HepG2 (cell line): ENCODE measurements around the gene MRPL34. TPM values are rescaled to one million over a fixed set of nuclear protein-coding genes. Genes with fewer than 3 reads are reported as not detected.

Experiments
- ATF7-NPFF ChIP-seq: sonication (generic); formaldehyde crosslinking; IDR thresholded peaks from 2 replicates; pipeline ENCODE4 v1.8.1; 2023; ENCODE audit warnings: mild to moderate bottlenecking, low read depth, missing genetic modification reagents, moderate library complexity
- CHCHD3 ChIP-seq: sonication (generic); formaldehyde crosslinking; IDR thresholded peaks from 2 replicates; pipeline ENCODE4 v1.8.0; 2022; ENCODE audit warnings: mild to moderate bottlenecking, missing genetic modification reagents, moderate library complexity
- CREB1 ChIP-seq, 2 experiments: fragments of 450-650 bp in 1 of 2; IDR thresholded peaks; 2 replicates each; pipeline ENCODE4 v1.6.1; 2016 to 2017; ENCODE audit warnings: control low read depth in 1 of 2, mild to moderate bottlenecking in 1 of 2, missing compliant biosample characterization in 1 of 2, missing genetic modification characterization in 1 of 2
- FOXA1 ChIP-seq, 2 experiments: fragments of 450-650 bp in 1 of 2; sonication (generic) in 1 of 2; formaldehyde crosslinking in 1 of 2; IDR thresholded peaks; 2 replicates each; pipeline versions ENCODE4 v1.4.0 to v1.6.1; 2016 to 2020; ENCODE audit warnings: missing genetic modification reagents in 1 of 2
- HES4 ChIP-seq: sonication (generic); formaldehyde crosslinking; IDR thresholded peaks from 2 replicates; pipeline ENCODE4 v1.9.0; 2021; ENCODE audit warnings: mild to moderate bottlenecking, missing genetic modification reagents, borderline replicate concordance
- HNRNPH1 ChIP-seq: fragments of 200-400 bp; formaldehyde crosslinking; optimal IDR thresholded peaks from 2 replicates; pipeline ENCODE3; 2017; ENCODE audit warnings: mild to moderate bottlenecking, low read depth, low read length
- HNRNPLL ChIP-seq: fragments of 200-400 bp; formaldehyde crosslinking; IDR thresholded peaks from 2 replicates; pipeline ENCODE4 v1.6.1; 2017; ENCODE audit warnings: mild to moderate bottlenecking, low read depth, low read length; ENCODE audit not compliant: poor library complexity, severe bottlenecking
- MXI1 ChIP-seq: IDR thresholded peaks from 3 replicates; pipeline ENCODE4 v1.6.1; 2012; ENCODE audit warnings: low read depth, low read length, inconsistent platforms, borderline replicate concordance
- PHF20 ChIP-seq: sonication (generic); formaldehyde crosslinking; IDR thresholded peaks from 2 replicates; pipeline ENCODE4 v1.5.0; 2020; ENCODE audit warnings: mild to moderate bottlenecking, missing genetic modification reagents
- RFXAP ChIP-seq: sonication (generic); formaldehyde crosslinking; IDR thresholded peaks from 2 replicates; pipeline ENCODE4 v1.4.0; 2020; ENCODE audit warnings: missing genetic modification reagents, borderline replicate concordance
- SAP130 ChIP-seq: IDR thresholded peaks from 2 replicates; pipeline ENCODE4 v1.6.1; 2016; ENCODE audit warnings: low read depth
- ZFYVE20 ChIP-seq: sonication (generic); formaldehyde crosslinking; IDR thresholded peaks from 2 replicates; pipeline ENCODE4 v1.8.0; 2023; ENCODE audit warnings: low read depth, mild to moderate bottlenecking, moderate library complexity, missing genetic modification reagents, borderline replicate concordance
- ZMYM3 ChIP-seq: sonication (generic); formaldehyde crosslinking; IDR thresholded peaks from 2 replicates; pipeline ENCODE4 v1.5.1; 2020; ENCODE audit warnings: mild to moderate bottlenecking, missing genetic modification reagents
- ZNF10 ChIP-seq: sonication (generic); formaldehyde crosslinking; IDR thresholded peaks from 2 replicates; pipeline ENCODE4 v1.4.0; 2020; ENCODE audit warnings: mild to moderate bottlenecking, low read depth, missing genetic modification reagents, borderline replicate concordance
- ZNF652 ChIP-seq: IDR thresholded peaks from 2 replicates; pipeline ENCODE4 v1.6.1; 2016; ENCODE audit warnings: low read depth, borderline replicate concordance
- ZNF879 ChIP-seq: sonication (generic); formaldehyde crosslinking; IDR thresholded peaks from 2 replicates; pipeline ENCODE4 v1.8.1; 2023; ENCODE audit warnings: missing genetic modification reagents
- ZSCAN21 ChIP-seq: sonication (generic); formaldehyde crosslinking; IDR thresholded peaks from 2 replicates; pipeline ENCODE4 v1.8.0; 2022; ENCODE audit warnings: mild to moderate bottlenecking, missing genetic modification reagents, moderate library complexity, borderline replicate concordance
- polyA plus RNA-seq, 8 experiments: library from polyadenylated mRNA; depleted of rRNA in 3 of 8; stranded (reverse) in 7 of 8; unstranded in 1 of 8; fragments of >200 nt; fragmentation: Illumina TruSeq in 4 of 8; extraction: Trizol in 4 of 8; gene quantifications; 2 replicates each; pipeline versions ENCODE4 v1.2.1 to v1.2.3, GENCODE V29; 2011 to 2016; ENCODE audit warnings: low read depth in 4 of 8, missing spikeins in 1 of 8, mixed read lengths in 1 of 8; ENCODE audit not compliant: insufficient read depth in 1 of 8
- total RNA-seq, 5 experiments: library from RNA; depleted of rRNA; stranded (reverse); fragments of >200 nt; fragmentation: Illumina TruSeq; extraction: Trizol; gene quantifications; 2 replicates each; pipeline ENCODE4 v1.2.3, GENCODE V29; 2016; ENCODE audit warnings: low read depth in 1 of 5
- TF ChIP-seq, protein P1 (sequence below): sonication (generic); formaldehyde crosslinking; IDR thresholded peaks from 2 replicates; pipeline ENCODE4 v1.4.0; 2020; ENCODE audit warnings: missing genetic modification reagents, mild to moderate bottlenecking, borderline replicate concordance
- TF ChIP-seq, protein P2 (sequence below): sonication (generic); formaldehyde crosslinking; conservative IDR thresholded peaks from 2 replicates; pipeline ENCODE4 v1.5.0; 2020; ENCODE audit warnings: missing genetic modification reagents
- TF ChIP-seq, protein P3 (sequence below): sonication (generic); formaldehyde crosslinking; IDR thresholded peaks from 2 replicates; pipeline ENCODE4 v1.5.1; 2020; ENCODE audit warnings: missing genetic modification reagents, mild to moderate bottlenecking, borderline replicate concordance
- TF ChIP-seq, protein P4 (sequence below): sonication (generic); formaldehyde crosslinking; IDR thresholded peaks from 2 replicates; pipeline ENCODE4 v1.5.0; 2020; ENCODE audit warnings: missing genetic modification reagents, mild to moderate bottlenecking, borderline replicate concordance

The MRPL34 gene
- total and polyA plus RNA-seq, 2 of the 13 experiments (the other 11 are each of a cell fraction or from before 2014, with no cell fraction given), result 74.0 to 77.3 TPM

DNA sequence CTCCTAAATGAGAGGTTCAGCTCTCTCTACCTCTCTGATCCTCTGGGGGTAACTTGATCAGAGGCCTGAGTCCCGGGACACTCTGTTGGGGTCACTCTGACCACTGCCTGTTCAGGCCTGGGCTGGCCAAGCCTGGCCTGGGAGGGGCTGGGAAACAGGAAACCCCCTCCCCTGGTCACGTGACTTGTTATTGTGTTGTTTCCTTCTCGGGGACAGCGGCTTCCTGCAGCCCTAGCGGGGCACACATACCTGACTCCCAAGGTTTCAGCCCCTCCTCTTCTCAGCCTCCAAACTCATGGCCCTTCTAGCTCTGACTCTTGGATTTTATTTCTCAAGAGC is 41.1 kb upstream of the MRPL34 start, which contains the start of gene USHBP1 (continued):
- TF ChIP-seq, protein P1, sequence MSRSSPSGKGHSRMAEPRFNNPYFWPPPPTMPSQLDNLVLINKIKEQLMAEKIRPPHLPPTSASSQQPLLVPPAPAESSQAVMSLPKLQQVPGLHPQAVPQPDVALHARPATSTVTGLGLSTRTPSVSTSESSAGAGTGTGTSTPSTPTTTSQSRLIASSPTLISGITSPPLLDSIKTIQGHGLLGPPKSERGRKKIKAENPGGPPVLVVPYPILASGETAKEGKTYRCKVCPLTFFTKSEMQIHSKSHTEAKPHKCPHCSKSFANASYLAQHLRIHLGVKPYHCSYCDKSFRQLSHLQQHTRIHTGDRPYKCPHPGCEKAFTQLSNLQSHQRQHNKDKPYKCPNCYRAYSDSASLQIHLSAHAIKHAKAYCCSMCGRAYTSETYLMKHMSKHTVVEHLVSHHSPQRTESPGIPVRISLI, result no peak
- no peak for TF ChIP-seq HNRNPLL
- no peak for TF ChIP-seq ZNF652 (CRISPR knock-in tag)
- no peak for TF ChIP-seq CREB1 (IDR thresholded peaks at IDR 0.05)
- no peak for TF ChIP-seq CREB1 (CRISPR knock-in tag; IDR thresholded peaks at IDR 0.05)
- TF ChIP-seq HNRNPH1, result no peak
- no peak for TF ChIP-seq RFXAP (CRISPR knock-in tag)
- TF ChIP-seq, protein P2, sequence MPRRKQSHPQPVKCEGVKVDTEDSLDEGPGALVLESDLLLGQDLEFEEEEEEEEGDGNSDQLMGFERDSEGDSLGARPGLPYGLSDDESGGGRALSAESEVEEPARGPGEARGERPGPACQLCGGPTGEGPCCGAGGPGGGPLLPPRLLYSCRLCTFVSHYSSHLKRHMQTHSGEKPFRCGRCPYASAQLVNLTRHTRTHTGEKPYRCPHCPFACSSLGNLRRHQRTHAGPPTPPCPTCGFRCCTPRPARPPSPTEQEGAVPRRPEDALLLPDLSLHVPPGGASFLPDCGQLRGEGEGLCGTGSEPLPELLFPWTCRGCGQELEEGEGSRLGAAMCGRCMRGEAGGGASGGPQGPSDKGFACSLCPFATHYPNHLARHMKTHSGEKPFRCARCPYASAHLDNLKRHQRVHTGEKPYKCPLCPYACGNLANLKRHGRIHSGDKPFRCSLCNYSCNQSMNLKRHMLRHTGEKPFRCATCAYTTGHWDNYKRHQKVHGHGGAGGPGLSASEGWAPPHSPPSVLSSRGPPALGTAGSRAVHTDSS (CRISPR knock-in tag), result no peak
- no peak for TF ChIP-seq ZNF10 (CRISPR knock-in tag)
- TF ChIP-seq ZMYM3 (CRISPR knock-in tag), result no peak
- TF ChIP-seq, protein P3, sequence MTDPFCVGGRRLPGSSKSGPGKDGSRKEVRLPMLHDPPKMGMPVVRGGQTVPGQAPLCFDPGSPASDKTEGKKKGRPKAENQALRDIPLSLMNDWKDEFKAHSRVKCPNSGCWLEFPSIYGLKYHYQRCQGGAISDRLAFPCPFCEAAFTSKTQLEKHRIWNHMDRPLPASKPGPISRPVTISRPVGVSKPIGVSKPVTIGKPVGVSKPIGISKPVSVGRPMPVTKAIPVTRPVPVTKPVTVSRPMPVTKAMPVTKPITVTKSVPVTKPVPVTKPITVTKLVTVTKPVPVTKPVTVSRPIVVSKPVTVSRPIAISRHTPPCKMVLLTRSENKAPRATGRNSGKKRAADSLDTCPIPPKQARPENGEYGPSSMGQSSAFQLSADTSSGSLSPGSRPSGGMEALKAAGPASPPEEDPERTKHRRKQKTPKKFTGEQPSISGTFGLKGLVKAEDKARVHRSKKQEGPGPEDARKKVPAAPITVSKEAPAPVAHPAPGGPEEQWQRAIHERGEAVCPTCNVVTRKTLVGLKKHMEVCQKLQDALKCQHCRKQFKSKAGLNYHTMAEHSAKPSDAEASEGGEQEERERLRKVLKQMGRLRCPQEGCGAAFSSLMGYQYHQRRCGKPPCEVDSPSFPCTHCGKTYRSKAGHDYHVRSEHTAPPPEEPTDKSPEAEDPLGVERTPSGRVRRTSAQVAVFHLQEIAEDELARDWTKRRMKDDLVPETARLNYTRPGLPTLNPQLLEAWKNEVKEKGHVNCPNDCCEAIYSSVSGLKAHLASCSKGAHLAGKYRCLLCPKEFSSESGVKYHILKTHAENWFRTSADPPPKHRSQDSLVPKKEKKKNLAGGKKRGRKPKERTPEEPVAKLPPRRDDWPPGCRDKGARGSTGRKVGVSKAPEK (CRISPR knock-in tag), result no peak
- no peak for TF ChIP-seq ZNF879 (CRISPR knock-in tag)
- 0 out of 2 replicates have a peak, but pooled peaks have one; percentile 21 for TF ChIP-seq ZSCAN21 (CRISPR knock-in tag)
- TF ChIP-seq MXI1, result no peak
- TF ChIP-seq, protein P4, sequence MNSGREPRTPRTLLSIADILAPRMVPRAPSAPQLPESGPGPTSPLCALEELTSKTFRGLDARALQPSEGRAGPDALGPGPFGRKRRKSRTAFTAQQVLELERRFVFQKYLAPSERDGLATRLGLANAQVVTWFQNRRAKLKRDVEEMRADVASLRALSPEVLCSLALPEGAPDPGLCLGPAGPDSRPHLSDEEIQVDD (CRISPR knock-in tag), result no peak
- TF ChIP-seq FOXA1 (IDR thresholded peaks at IDR 0.05), result no peak
- no peak for TF ChIP-seq FOXA1 (CRISPR knock-in tag; IDR thresholded peaks at IDR 0.05)
- no peak for TF ChIP-seq CHCHD3 (CRISPR knock-in tag)
- peak; percentile 45; the same call in 1 of the 2 replicates for TF ChIP-seq PHF20
- TF ChIP-seq SAP130 (CRISPR knock-in tag), result peak; percentile 23; the same call in 1 of the 2 replicates
- no peak for TF ChIP-seq ZFYVE20 (CRISPR knock-in tag)
- TF ChIP-seq ATF7-NPFF (CRISPR knock-in tag), result no peak
- TF ChIP-seq HES4, result no peak
